ENCODE results near the gene SPECC1. TPM values are rescaled to one million over a fixed set of nuclear protein-coding genes. Genes with fewer than 3 reads are reported as not detected.
"Not testable (repeated sequence)": the region's sequence is repeated elsewhere in the genome, so short reads cannot be mapped to it uniquely, and the experiment has no call there.

SPECC1 gene
- total and polyA plus RNA-seq, 8 donors: 6.1 to 38.3 (median 7.1) TPM

DNA sequence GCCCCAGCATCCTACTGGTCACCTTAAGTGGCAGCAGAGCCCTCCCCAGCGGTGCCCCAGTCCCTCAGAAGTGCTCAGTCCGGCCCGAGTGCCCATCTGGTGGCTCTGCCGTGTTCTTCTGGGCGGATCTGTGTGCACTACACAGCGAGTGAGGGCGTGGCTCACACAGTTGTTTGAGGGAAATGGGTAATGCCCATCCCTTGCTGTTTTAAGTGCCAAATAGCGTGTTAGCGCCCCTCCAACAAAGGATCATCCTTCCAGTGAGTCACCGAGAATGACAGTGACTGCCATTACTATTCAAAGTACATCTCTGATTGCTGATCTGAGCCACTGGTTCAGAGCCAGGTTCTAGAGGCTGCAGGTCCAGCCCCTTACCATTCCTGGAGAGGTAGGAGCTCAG lies 306.2 kb downstream of the SPECC1 start:
- H3K9me3 ChIP-seq: no peaks in the 10 kb centered on the region
- H3K27ac ChIP-seq: no peak overlapping the region
- ATAC-seq (no peak), DNase-seq (no peak)
- intact Hi-C loops (cut with DNase I): loop anchor here in 1 of 2 donors (10.0 kb wide), 1 partner anchor 81 kb away; no protein-coding TSS in a partner anchor
- H3K4me3 ChIP-seq: no peak overlapping the region
- TF ChIP-seq, protein P1, sequence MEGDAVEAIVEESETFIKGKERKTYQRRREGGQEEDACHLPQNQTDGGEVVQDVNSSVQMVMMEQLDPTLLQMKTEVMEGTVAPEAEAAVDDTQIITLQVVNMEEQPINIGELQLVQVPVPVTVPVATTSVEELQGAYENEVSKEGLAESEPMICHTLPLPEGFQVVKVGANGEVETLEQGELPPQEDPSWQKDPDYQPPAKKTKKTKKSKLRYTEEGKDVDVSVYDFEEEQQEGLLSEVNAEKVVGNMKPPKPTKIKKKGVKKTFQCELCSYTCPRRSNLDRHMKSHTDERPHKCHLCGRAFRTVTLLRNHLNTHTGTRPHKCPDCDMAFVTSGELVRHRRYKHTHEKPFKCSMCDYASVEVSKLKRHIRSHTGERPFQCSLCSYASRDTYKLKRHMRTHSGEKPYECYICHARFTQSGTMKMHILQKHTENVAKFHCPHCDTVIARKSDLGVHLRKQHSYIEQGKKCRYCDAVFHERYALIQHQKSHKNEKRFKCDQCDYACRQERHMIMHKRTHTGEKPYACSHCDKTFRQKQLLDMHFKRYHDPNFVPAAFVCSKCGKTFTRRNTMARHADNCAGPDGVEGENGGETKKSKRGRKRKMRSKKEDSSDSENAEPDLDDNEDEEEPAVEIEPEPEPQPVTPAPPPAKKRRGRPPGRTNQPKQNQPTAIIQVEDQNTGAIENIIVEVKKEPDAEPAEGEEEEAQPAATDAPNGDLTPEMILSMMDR (IDR thresholded peaks at IDR 0.05): no peak
- peaks cover under 1% of the 10 kb centered on the region in 2 donors for H3K4me1 ChIP-seq
- peaks cover 0 to 2% of the 10 kb centered on the region in 2 donors for H3K27me3 ChIP-seq
- peaks cover 0 to 5% of the 10 kb centered on the region in 2 donors for H3K36me3 ChIP-seq

DNA sequence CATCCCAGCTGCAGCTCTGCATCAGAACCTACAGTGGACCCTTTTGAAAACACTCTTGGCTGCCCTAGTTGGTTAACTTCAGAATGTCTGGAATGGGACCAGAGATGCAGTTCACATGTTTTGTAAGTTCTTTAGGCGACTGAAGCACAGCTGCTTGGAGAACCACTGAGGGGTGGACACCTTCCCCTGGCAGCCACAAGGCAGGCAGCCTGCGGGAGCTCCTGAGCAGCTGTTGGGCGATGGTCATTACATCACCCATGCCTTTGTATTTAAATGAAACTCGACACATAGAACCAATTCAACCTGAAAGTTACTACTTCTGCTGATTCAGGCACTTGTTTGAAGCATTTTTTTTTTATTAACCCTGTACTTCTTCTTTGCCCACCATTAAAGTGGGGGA lies 306.7 kb downstream of the SPECC1 start:
- H3K27me3 ChIP-seq: peaks cover 0 to 7% of the 10 kb centered on the region in 2 donors
- TF ChIP-seq, protein P1 (IDR thresholded peaks at IDR 0.05): no peak
- intact Hi-C loops (cut with DNase I): loop anchor here in 1 of 2 donors (10.0 kb wide), 1 partner anchor 81 kb away; no protein-coding TSS in a partner anchor
- no peak overlapping the region for H3K27ac ChIP-seq
- peaks cover 3% of the 10 kb centered on the region in 2 donors for H3K4me1 ChIP-seq
- H3K4me3 ChIP-seq: no peak overlapping the region
- H3K36me3 ChIP-seq: peaks cover 0 to 5% of the 10 kb centered on the region in 2 donors
- no peak for ATAC-seq
- no peaks in the 10 kb centered on the region for H3K9me3 ChIP-seq
- no peak for DNase-seq

DNA sequence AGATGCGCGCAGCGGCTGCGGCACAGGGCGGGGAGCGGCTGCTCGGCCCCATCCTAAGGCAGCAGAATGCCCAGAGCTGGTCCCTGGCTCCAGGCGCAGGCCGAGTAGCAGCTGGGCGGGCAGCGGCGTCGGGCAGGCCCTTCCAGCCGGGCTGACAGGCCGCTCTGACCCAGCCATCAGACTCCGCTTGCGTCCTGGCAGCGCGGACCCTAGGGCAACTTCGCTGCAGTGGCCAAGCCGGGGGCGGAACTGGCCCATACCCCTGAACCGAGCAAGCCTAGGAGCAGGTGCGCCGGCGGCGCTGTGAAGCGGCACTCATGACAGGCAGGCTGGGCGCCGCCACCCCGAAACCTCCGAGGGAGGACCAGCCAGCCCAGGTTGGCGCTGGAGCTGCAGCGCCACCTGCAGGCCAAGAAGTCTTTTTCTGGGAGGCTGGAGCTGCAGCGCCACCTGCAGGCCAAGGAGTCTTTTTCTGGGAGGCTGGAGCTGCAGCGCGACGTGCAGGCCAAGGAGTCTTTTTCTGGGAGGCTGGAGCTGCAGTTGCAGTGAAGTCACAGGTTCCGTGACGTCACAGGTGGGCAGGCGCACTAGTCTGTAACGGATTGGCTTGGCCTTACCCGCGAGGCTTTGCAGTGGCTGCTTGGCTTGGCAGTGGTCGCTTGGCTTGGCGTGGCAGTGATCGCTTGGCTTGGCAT lies 311.5 kb downstream of the SPECC1 start:
- H3K36me3 ChIP-seq; intact Hi-C loops (cut with DNase I); H3K27ac ChIP-seq: not testable (repeated sequence)

DNA sequence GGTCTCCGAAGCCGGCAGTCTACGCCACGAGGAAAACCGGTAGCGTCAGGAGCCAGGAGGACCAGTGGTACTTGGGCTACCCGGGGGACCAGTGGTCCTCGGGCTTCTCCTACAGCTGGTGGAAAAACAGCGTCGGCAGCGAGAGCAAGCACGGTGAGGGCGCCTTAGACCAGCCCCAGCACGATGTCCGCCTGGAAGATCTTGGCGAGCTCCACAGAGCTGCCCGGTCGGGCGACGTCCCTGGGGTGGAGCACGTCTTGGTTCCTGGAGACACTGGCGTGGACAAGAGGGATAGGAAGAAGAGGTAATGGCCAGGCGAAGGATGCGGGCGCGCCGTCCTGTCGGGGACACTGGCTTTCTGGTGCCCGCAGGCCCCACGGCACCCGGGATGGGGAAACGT lies 312.2 kb downstream of the SPECC1 start:
- H3K4me3 ChIP-seq; H3K27ac ChIP-seq; H3K4me1 ChIP-seq; ATAC-seq; H3K36me3 ChIP-seq; H3K9me3 ChIP-seq; H3K27me3 ChIP-seq; DNase-seq; intact Hi-C loops (cut with DNase I): not testable (repeated sequence)

More for the DNA sequence above, 311.5 kb downstream of the SPECC1 start:
- DNase-seq: peak; percentile 25 to 89 (median 75)
- H3K9me3 ChIP-seq, H3K4me1 ChIP-seq, H3K27me3 ChIP-seq: not testable (repeated sequence)
- peak overlapping the region; percentile 23 to 31 for H3K4me3 ChIP-seq
- ATAC-seq: peak; percentile 98
- TF ChIP-seq, protein P1 (IDR thresholded peaks at IDR 0.05): peak; percentile 83 to 94

DNA sequence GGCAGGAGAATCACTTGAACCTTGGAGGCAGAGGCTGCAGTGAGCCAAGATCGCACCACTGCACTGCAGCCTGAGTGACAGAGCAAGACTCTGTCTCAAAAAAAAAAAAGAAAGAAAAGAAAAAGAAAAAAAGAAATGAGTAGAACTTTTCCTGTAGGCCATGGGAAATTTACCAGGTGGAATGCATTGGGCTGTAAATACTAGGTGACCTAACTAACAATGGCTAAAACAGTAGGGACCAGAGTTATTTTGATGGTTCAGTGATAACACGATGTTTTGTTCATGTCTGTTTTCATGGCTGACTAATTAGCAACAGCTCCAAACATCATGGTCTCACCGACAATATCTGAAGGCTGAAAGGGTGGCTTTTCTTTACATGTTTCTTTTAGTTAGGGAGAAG lies 318.6 kb downstream of the SPECC1 start:
- H3K4me1 ChIP-seq; intact Hi-C loops (cut with DNase I); H3K36me3 ChIP-seq; H3K9me3 ChIP-seq; H3K27me3 ChIP-seq; H3K27ac ChIP-seq; ATAC-seq; H3K4me3 ChIP-seq; DNase-seq: not testable (repeated sequence)

DNA sequence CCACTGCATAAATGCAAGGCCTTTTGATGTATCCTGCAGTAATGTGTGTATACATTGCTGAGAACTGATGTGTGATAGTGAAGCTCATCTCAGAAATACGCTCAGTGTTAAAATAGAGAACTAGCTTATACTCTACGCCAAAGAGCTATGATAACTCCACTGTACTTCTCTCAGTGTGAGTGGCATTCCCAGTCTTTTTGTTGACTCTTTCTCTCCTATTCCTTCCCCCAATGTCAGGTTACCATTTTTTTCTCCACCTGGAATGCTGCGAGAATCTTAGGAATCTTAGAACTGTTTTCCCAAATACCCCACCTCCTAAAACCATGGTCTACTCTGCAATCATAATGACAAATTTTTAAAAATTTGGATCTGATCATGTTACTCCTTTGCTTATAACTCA lies 342.2 kb downstream of the SPECC1 start:
- H3K27me3 ChIP-seq; H3K36me3 ChIP-seq; DNase-seq; ATAC-seq; H3K27ac ChIP-seq; H3K4me1 ChIP-seq; H3K4me3 ChIP-seq; intact Hi-C loops (cut with DNase I); H3K9me3 ChIP-seq: not testable (repeated sequence)

DNA sequence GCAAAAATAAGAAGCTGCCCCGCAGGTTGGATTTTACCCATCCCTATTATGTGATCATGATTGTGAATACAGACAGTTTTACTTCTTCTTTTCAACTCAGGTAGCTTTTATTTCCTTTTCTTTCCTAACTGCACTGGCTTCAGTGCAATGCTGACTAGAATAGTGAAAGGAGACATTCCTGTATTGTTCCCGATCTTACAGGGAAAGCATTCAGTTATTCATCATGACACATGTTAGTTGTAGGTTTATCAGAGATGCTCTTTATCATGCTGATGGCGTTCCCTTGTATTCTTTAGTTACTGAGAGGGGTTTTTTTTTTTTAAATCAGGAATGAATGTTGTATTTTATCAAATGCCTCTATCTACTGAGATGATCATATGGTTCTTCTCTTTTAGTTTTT lies 343.4 kb downstream of the SPECC1 start:
- ATAC-seq; H3K27ac ChIP-seq; H3K4me1 ChIP-seq; DNase-seq; H3K4me3 ChIP-seq; H3K27me3 ChIP-seq; intact Hi-C loops (cut with DNase I); H3K36me3 ChIP-seq; H3K9me3 ChIP-seq: not testable (repeated sequence)

DNA sequence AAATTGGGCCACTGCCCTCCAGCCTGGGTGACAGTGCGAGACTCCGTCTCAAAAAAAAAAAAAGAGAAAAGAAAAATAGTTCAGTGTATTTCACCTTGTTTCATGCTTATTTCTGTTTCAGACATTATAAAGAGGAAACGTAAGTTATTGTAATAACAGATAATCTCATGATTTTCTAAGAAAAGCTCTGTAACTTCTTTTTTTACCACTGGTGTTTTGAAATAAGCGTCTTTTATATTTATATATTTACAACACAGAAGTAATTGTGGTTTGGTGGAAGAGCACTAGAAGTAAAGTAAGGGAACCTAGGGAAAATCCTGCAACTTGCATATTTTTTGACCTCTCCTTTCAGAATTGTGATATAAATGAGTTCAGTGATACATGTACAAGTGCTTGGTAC lies 354.7 kb downstream of the SPECC1 start:
- H3K4me1 ChIP-seq; intact Hi-C loops (cut with DNase I); H3K27me3 ChIP-seq; H3K27ac ChIP-seq; DNase-seq; H3K9me3 ChIP-seq; H3K4me3 ChIP-seq; H3K36me3 ChIP-seq; ATAC-seq: not testable (repeated sequence)
